ENCODE data around the gene ASCL5. TPM values are rescaled to one million over a fixed set of nuclear protein-coding genes. Genes with fewer than 3 reads are reported as not detected.

Gene ASCL5
- total and polyA plus RNA-seq, 2 of the 13 experiments (the other 11 are each of a cell fraction or from before 2014, with no cell fraction given) = not detected

DNA sequence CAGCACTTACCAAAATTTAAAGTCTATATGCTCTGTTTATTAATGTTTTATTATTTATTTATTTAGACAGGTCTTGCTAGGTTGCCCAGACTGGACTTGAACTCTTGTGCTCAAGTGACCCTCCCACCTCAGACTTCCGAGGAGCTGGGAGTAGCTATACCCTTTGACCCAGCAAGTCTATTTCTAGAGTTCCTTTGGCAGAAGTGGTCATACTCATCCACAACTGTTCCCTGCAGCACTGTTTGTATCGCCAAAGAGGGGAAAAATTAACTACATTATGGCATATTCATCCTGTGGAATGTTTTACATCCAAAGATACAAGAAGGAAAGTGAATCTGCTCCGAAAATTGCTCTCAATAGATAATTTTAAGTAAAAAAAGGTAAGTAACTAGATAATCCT is 43.2 kb downstream of the ASCL5 start (continued):
- TF ChIP-seq ZNF713 (CRISPR knock-in tag; IDR thresholded peaks at IDR 0.05) = no peak
- TF ChIP-seq ZNF282 (IDR thresholded peaks at IDR 0.05; ENCODE audit: partially characterized antibody) = no peak
- TF ChIP-seq ZNF782 (CRISPR knock-in tag; IDR thresholded peaks at IDR 0.05; ENCODE audit: borderline replicate concordance) = no peak
- no peak for TF ChIP-seq BRD4 (CRISPR knock-in tag; IDR thresholded peaks at IDR 0.05)
- TF ChIP-seq ZNF34 (CRISPR knock-in tag; IDR thresholded peaks at IDR 0.05; ENCODE audit: borderline replicate concordance) = no peak
- TF ChIP-seq ZNF230 (CRISPR knock-in tag; IDR thresholded peaks at IDR 0.05) = no peak
- TF ChIP-seq, protein P1, sequence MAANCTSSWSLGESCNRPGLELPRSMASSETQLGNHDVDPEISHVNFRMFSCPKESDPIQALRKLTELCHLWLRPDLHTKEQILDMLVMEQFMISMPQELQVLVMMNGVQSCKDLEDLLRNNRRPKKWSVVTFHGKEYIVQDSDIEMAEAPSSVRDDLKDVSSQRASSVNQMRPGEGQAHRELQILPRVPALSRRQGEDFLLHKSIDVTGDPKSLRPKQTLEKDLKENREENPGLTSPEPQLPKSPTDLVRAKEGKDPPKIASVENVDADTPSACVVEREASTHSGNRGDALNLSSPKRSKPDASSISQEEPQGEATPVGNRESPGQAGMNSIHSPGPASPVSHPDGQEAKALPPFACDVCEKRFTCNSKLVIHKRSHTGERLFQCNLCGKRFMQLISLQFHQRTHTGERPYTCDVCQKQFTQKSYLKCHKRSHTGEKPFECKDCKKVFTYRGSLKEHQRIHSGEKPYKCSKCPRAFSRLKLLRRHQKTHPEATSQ (CRISPR knock-in tag; IDR thresholded peaks at IDR 0.05; ENCODE audit: borderline replicate concordance) = no peak
- TF ChIP-seq DDIT3 (CRISPR knock-in tag; IDR thresholded peaks at IDR 0.05) = no peak
- TF ChIP-seq ZMYM4 (CRISPR knock-in tag; IDR thresholded peaks at IDR 0.05) = no peak
- TF ChIP-seq ZNF557 (CRISPR knock-in tag; IDR thresholded peaks at IDR 0.05) = no peak
- TF ChIP-seq HHEX (CRISPR knock-in tag; IDR thresholded peaks at IDR 0.05) = no peak
- TF ChIP-seq ZNF333 (CRISPR knock-in tag; IDR thresholded peaks at IDR 0.05; ENCODE audit: borderline replicate concordance) = no peak

GRCh38 chr1:201080135-201080534 is 46.8 kb downstream of the ASCL5 start:
- ChIA-PET POLR2A (no interaction called here), CTCF (ENCODE audit: low intra/inter-chr PET ratio, low total read pairs) (no interaction called here)
- in situ Hi-C loops (cut with HindIII; ENCODE audit: extremely low pct_ligation_motif_present, low pct_unique_long_range_greater_than_20kb) = no loop called here
- BruUV-seq (replicated peaks) = no TSS peak
- Histone ChIP-seq H4K20me1 (ENCODE audit: insufficient read depth, low read length) (no peaks in the 10 kb centered on the region), H3K36me3 (replicated peaks in 1 of 2; ENCODE audit: control insufficient read depth in 1 of 2, insufficient read depth in 2 of 2, low read length in 2 of 2) (no peaks in the 10 kb centered on the region), H3K4me3 (replicated peaks in 1 of 3; ENCODE audit: insufficient read depth in 1 of 3, low read depth in 2 of 3, low read length in 3 of 3) (no peak overlapping the region), H3K9me3 (ENCODE audit: low read length) (no peaks in the 10 kb centered on the region), H3K27me3 (ENCODE audit: control insufficient read depth in 1 of 2, insufficient read depth in 2 of 2, low read length in 2 of 2) (peaks cover 4 to 46% of the 10 kb centered on the region in 2 experiments), H2AFZ (ENCODE audit: low read length) (no peak overlapping the region), H3K4me2 (ENCODE audit: low read depth, low read length) (no peak overlapping the region), H3K9ac (ENCODE audit: insufficient read depth, low read depth, low read length) (no peak overlapping the region), H3K4me1 (ENCODE audit: insufficient read depth, low read length) (no peaks in the 10 kb centered on the region), H3K79me2 (ENCODE audit: insufficient read depth, low read length) (no peaks in the 10 kb centered on the region), H3K27ac (ENCODE audit: extremely low read length, insufficient read depth, low read length) (no peak overlapping the region)
- intact Hi-C loops (cut with micrococcal nuclease; ENCODE audit: unreplicated experiment) = no loop called here
- FAIRE-seq = no peak
- no peak for ATAC-seq
- no peak for DNase-seq (ENCODE audit: low spot score)
- 10% methylated on average over 3 of the region's 3 CpGs for WGBS (ENCODE audit: low lambda C conversion rate)
- no peak for TF ChIP-seq CAMTA2 (CRISPR knock-in tag; IDR thresholded peaks at IDR 0.05; ENCODE audit: borderline replicate concordance)
- no peak for TF ChIP-seq ATF1 (CRISPR knock-in tag; IDR thresholded peaks at IDR 0.05)
- TF ChIP-seq PLRG1 (conservative IDR thresholded peaks at IDR 0.05) = no peak
- no peak for TF ChIP-seq SMYD3 (CRISPR knock-in tag; IDR thresholded peaks at IDR 0.05)
- no peak for TF ChIP-seq ZNF557 (CRISPR knock-in tag; IDR thresholded peaks at IDR 0.05)
- TF ChIP-seq ZNF558 (CRISPR knock-in tag; IDR thresholded peaks at IDR 0.05; ENCODE audit: borderline replicate concordance) = no peak
- TF ChIP-seq, protein P2, sequence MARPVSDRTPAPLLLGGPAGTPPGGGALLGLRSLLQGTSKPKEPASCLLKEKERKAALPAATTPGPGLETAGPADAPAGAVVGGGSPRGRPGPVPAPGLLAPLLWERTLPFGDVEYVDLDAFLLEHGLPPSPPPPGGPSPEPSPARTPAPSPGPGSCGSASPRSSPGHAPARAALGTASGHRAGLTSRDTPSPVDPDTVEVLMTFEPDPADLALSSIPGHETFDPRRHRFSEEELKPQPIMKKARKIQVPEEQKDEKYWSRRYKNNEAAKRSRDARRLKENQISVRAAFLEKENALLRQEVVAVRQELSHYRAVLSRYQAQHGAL (CRISPR knock-in tag; IDR thresholded peaks at IDR 0.05; ENCODE audit: not compliant biosample characterization) = no peak
- TF ChIP-seq HMGXB4 (CRISPR knock-in tag; IDR thresholded peaks at IDR 0.05; ENCODE audit: borderline replicate concordance in 1 of 2, low read depth in 1 of 2) = no peak
- TF ChIP-seq ZBTB20 (CRISPR knock-in tag; IDR thresholded peaks at IDR 0.05; ENCODE audit: borderline replicate concordance, low read depth) = no peak
- TF ChIP-seq MED8 (CRISPR knock-in tag; IDR thresholded peaks at IDR 0.05; ENCODE audit: insufficient replicate concordance) = no peak
- no peak for TF ChIP-seq ZNF562 (CRISPR knock-in tag; IDR thresholded peaks at IDR 0.05; ENCODE audit: borderline replicate concordance)
